ENCODE measurements around the gene CLCA4.

The CLCA4 gene

DNA sequence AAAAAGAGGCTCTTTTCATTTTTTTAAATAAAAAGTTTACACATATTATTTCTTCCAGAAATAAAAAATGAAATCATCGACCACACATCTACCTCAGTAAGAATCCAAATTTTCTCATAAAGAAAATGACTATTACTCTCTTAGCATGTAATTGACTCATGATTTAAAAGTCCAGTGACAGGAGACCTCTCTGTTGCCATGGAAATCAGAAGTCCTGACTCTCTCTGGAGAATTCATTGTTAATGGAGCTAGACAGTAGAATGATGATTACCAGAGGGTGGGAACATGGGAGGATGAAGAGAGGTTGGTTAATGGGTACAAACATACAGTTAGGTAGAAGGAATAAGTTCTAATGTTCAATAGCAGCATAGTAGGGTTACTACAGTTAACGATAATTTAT, 5.0 kb upstream of the CLCA4 start:
- TF ChIP-seq, protein P1, sequence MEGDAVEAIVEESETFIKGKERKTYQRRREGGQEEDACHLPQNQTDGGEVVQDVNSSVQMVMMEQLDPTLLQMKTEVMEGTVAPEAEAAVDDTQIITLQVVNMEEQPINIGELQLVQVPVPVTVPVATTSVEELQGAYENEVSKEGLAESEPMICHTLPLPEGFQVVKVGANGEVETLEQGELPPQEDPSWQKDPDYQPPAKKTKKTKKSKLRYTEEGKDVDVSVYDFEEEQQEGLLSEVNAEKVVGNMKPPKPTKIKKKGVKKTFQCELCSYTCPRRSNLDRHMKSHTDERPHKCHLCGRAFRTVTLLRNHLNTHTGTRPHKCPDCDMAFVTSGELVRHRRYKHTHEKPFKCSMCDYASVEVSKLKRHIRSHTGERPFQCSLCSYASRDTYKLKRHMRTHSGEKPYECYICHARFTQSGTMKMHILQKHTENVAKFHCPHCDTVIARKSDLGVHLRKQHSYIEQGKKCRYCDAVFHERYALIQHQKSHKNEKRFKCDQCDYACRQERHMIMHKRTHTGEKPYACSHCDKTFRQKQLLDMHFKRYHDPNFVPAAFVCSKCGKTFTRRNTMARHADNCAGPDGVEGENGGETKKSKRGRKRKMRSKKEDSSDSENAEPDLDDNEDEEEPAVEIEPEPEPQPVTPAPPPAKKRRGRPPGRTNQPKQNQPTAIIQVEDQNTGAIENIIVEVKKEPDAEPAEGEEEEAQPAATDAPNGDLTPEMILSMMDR (IDR thresholded peaks at IDR 0.05; ENCODE audit: low read depth, low read length) = no peak
- in situ Hi-C loops (cut with HindIII; ENCODE audit: low sequenced_read_pairs) = no loop called here
- no peak overlapping the region for H3K4me3 ChIP-seq (ENCODE audit: low read depth, low read length)
- no peak for DNase-seq (ENCODE audit: low read depth, low spot score)

DNA sequence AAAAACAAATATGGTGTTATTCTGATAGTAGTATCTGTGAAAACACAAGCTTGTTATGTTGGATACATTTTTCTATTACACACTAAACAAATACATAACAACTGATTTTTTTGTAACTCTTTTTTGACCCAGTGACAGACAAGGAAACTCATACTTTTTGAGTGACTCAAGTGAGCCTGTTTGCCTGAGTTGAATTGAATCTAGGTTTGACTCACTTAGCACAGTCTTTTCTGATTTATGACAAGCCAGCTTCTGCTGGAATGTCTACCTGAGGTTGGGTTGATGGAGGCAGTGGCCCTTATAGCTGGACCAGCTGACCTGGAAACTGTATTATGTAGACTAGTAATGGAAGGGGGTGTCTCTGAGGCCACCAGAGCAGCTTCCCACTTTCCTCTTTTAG, 4.2 kb upstream of the CLCA4 start:
- in situ Hi-C loops (cut with HindIII; ENCODE audit: low sequenced_read_pairs) = no loop called here
- no peak overlapping the region for H3K4me3 ChIP-seq (ENCODE audit: low read depth, low read length)
- DNase-seq (ENCODE audit: low read depth, low spot score) = peak; percentile 23
- TF ChIP-seq, protein P1 (IDR thresholded peaks at IDR 0.05; ENCODE audit: low read depth, low read length) = no peak

DNA sequence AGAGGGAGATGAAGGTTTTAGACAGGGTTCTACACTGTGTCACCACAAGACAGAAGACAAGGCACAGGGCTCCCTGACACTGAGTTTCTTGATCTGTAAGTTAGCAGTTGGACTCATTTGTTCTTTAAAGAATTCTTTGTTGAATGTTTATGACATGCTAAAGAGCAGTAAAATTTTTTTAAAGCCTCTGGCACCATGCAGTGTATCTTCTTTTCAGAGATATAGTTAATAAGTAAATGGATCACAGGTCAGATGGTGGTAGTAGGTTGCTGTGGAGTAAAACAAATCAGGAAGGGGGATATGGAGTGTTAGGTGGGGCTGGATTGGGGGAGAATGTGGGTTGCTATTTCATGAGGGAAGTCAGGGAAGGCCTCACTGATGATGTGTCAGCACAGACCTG, 2.0 kb downstream of the CLCA4 start:
- no peak overlapping the region for H3K4me3 ChIP-seq (ENCODE audit: low read depth, low read length)
- in situ Hi-C loops (cut with HindIII; ENCODE audit: low sequenced_read_pairs) = no loop called here
- TF ChIP-seq, protein P1 (IDR thresholded peaks at IDR 0.05; ENCODE audit: low read depth, low read length) = no peak
- DNase-seq (ENCODE audit: low read depth, low spot score) = no peak

DNA sequence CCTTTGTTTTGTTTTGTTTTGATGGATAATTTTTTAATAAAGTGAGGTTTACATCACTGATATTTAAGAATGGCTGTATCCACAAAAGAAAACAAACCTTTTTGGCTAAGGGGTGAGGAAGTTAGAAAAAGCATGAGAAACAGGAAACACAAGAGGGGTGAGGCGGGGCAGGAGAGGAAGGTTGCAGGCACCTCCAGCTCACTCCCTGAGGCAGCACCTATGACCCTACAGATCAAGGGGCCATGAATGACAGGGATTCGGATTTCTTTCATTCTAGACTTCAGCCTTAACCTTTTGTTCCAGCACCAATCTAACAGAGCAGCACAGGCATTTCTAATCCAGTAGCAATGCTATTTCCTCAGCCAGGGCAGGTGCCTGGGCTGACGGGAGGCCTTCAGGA, 4.4 kb downstream of the CLCA4 start:
- TF ChIP-seq, protein P1 (IDR thresholded peaks at IDR 0.05; ENCODE audit: low read depth, low read length) = no peak
- no peak overlapping the region for H3K4me3 ChIP-seq (ENCODE audit: low read depth, low read length)
- no peak for DNase-seq (ENCODE audit: low read depth, low spot score)
- in situ Hi-C loops (cut with HindIII; ENCODE audit: low sequenced_read_pairs) = no loop called here

DNA sequence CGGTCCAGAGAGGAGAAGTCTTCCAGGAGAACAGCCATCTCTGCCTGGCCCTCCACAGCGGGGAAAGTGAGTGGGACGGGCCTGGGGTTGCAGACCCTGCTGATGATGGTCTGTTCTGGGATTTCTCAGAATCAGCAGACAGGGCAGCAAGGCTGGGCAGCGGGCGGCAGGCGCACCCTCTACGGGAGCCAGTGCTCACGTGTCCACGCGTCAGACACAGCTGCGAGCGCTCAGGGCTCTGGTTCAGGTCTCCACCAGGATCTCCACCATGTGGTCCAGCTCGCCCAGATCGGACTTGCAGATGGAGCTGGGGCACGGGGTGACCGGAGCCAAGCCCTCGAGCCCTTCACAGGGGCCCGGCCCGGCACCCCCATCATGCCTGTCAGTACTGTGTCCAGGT, 5.5 kb downstream of the CLCA4 start:
- in situ Hi-C loops (cut with HindIII; ENCODE audit: low sequenced_read_pairs) = no loop called here
- TF ChIP-seq, protein P1 (IDR thresholded peaks at IDR 0.05; ENCODE audit: low read depth, low read length) = no peak
- no peak for DNase-seq (ENCODE audit: low read depth, low spot score)
- H3K4me3 ChIP-seq (ENCODE audit: low read depth, low read length) = no peak overlapping the region

DNA sequence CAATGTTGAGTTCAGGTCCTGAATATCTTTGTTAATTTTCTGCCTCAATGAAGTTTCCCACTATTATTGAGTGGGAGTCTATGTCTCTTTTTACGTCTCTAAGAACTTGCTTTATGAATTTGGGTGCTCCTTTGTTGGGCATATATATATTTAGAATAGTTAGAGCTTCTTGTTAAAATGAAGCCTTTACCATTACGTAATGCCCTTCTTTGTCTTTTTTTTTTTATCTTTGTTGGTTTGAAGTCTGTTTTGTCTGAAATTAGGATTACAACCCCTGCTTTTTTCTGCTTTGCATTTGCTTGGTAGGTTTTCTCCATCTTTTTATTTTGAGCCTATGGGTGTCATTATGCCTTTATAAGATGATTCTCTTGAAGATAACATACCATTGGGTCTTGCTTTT, 10.9 kb downstream of the CLCA4 start:
- in situ Hi-C loops (cut with HindIII; ENCODE audit: low sequenced_read_pairs) = no loop called here
- TF ChIP-seq, protein P1 (IDR thresholded peaks at IDR 0.05; ENCODE audit: low read depth, low read length) = no peak

DNA sequence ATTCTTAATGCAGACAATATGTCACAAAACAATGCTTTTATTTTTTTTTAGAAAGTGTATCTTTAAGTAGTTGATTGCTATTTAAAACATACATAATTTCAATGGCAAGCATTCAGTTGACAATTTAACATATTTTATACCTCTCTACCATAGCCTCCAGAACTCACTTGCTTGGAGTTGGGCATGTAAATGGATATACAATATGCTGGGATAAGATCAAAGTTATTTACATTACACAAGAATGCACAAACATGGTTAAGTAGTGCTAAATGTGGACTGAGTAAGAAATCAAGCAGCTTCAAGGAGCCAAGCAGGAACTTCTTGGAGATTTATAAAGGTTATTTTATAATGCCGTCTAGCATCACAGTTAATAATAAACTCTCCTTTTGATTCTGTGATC, 17.0 kb downstream of the CLCA4 start:
- no peak for DNase-seq (ENCODE audit: low read depth, low spot score)
- TF ChIP-seq, protein P1 (IDR thresholded peaks at IDR 0.05; ENCODE audit: low read depth, low read length) = no peak
- H3K4me3 ChIP-seq (ENCODE audit: low read depth, low read length) = no peak overlapping the region
- in situ Hi-C loops (cut with HindIII; ENCODE audit: low sequenced_read_pairs) = no loop called here

More for the DNA sequence above, 10.9 kb downstream of the CLCA4 start:
- no peak overlapping the region for H3K4me3 ChIP-seq (ENCODE audit: low read depth, low read length)
- DNase-seq (ENCODE audit: low read depth, low spot score) = no peak
